ENCODE measurements around the gene RHBDL1.
"Not testable (repeated sequence)": the region's sequence is repeated elsewhere in the genome, so short reads cannot be mapped to it uniquely, and the experiment has no call there.

The RHBDL1 gene

DNA sequence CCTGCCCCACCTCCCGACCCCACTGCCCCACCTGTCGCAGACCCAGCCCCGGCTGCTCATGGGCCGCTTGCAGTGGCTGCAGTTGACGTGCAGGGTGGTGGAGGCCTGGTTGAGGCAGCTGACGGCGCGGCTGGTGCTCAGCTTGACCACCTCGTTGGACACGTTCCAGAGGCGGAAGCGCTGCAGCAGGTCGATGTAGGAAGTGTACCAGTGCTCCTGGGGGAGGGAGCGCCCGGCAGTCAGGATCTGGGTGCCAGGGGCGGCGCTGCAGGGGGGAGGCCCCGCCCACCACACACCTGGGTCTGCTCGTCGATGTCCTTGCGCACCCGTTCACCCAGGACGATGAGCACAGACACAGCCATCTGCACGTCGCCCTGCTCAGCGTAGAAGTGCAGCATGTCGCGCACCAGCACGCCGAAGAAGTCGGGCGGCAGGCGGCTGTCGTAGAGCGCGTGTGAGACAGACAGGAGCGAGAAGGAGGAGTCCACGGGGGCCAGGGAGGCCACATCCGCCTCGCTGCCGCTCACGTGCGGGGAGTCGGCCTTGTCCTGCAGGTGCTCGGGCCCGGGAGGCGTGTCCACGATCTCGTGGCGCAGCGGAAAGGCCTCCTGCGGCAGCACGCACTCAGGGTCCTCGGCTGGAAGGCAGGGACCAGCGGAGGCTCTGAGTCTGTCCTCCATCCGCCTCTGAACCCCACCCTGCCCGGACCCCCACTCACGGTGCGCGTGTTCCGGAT is 9.7 kb downstream of the RHBDL1 start:
- no peak for DNase-seq (ENCODE audit: low read depth in 2 of 2, low spot score in 1 of 2)

DNA sequence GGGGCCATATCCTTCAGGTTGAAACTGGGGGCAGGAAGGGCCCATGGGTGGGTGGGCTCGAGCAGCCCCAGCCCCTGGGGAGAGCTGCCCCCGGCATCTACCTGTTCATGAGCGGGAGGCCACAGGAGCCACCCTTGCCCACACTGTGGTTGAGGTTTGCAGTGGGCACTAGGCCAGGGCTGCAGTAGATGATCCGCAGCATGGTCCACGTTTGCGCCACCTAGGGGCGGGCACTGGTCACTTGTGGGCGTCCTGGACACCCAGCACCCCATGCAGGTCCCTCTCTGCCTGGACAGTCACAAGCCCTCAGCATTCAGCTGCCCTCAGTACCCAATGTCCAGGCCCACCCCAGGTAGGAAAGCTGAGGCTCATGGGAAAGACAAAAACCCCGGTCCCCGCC is 10.5 kb downstream of the RHBDL1 start:
- no peak for DNase-seq (ENCODE audit: low read depth in 2 of 2, low spot score in 1 of 2)

DNA sequence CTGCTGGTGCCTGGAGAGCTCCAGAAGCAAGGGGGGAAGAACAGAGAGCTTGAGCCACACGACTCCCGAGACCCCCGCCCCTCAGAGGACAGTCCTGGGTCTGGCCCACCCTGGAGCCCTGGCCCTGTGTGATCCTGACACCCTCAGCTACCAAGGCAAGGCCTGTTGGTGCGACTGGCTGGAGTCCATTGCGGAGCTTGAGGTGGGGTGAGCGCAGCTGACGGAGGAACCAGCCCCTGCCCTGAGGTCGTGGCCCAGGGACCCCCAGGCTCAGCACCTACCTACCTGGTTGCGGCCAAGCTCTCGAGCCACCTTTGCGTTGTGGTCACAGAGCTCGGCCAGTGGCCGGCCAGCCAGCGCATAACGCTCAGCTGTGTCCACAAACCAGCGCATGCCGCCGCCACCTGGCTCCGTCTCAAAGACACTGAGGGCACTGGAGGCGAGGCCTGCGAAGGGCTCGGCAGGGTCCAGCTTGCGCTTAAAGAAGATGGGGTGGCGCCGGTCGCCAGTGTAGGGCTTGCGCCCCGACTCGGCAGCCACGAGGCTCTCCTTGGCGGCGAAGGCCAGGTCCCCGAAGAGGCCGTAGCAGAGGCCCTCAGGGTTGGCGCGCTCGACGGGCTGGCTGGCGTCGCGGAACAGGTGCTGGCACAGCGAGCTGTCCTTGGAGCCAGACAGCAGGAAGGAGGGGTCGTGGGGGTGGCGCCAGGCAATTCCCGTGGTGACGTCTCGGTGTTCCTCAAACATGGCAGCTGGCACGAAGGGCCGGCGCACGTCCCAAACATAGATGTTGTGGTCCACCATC is 11.2 kb downstream of the RHBDL1 start:
- no peak for DNase-seq (ENCODE audit: low read depth in 2 of 2, low spot score in 1 of 2)

DNA sequence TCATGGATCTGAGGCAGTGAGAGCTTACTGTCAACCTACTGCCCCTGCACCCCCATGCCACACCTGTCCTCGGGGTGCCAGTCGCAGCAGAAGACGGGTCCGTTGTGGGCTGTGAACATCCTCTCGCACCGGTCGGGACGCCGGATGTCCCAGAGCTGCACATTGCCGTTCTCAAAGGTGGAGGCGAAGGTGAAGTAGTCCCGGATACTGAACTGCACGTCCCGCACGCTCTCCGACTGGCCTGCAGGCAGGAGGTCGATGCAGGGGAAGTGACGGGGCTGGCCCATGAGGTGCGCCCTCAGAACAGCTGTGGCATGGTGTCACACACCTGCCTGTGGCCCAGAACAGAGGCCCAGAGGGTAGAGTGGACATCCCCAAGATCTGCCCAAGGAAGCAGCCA is 12.0 kb downstream of the RHBDL1 start:
- DNase-seq (ENCODE audit: low read depth in 2 of 2, low spot score in 1 of 2), result no peak

DNA sequence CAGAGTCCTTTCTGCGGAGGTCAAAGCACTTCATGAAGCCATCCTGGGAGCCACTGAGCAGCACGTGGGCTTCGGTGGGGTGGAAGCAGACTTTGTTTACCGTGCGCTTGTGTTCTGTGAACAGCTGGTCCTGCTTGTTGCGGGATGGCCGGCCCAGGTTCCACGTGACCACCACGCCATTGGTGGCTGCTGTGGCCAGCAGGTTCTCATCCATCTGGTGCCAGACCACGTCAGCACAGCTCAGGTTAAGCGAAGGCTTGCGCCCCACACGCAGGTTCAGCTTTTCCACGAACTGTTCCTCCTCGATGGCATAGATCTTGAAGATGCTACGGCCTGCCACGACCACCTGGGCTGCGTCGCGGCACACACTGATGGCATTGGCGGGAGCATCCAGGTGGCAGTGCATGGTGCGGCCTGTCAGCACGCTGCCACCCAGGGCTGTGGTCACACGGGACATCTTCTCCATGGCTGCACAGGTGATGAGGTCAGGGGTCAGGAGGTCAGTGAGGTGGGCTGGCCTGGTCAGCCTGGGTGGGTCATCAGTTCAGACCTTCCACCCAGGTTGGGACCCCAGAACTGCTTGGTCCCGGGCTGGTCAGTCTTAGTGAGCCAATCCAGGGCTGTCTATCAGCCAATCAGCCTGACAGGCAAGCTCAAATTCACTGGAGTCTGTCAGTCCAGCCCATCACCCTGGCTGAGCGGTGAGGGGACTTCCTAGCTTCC is 13.9 kb downstream of the RHBDL1 start:
- no peak for DNase-seq (ENCODE audit: low read depth in 2 of 2, low spot score in 1 of 2)

DNA sequence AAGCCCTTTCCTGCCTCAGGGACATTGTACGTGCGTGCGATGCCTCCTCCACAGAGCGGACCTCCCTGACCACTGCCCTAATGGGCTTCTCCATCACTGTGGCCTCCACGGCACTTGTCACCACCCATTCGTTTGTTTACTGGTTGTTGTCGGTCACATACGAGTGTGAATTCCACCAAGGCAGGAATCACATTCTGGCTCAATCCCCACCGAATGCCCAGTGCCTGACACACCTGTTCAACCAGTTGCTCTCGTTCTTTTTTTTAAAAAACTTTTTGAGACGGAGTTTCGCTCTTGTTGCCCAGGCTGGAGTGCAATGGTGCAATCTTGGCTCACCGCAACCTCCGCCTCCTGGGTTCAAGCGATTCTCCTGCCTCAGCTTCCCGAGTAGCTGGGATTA is 15.8 kb downstream of the RHBDL1 start:
- not testable (repeated sequence) for DNase-seq (ENCODE audit: low read depth in 2 of 2, low spot score in 1 of 2)

DNA sequence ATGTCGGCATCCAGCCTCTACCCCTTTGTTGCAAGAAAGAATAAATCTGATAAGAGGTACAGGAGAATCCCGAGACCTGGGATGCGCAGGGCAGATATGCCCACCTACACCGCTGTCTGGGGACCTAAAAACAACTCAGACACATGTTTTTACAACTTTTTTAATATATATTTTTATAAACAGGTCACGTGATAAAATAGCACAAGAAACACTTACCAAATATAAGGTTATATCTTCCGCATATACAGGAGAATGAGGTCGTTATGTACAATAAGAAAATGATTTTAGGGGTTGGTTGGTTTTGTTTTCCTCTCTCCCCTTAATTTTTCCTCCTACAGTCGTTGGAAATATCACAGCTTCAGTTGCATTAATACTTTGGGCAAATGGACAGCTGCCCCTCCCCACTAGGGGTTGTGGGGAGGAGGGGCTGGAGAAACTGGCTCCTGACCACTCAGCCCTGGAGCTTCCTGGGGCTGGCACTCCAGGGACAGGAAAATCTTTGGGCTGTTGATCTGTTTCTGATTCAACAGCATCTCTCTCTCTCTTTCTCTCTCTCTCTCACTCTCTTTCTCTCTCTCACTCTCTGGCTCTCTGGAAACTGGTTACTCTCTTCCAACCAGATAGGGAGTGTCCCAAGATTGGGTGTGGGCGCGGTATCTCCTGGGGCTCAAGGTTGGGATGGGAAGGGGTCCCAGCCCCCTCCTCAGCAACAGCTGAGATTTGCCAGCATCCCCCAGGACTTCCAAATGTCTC is 17.1 kb downstream of the RHBDL1 start:
- DNase-seq (ENCODE audit: low read depth in 2 of 2, low spot score in 1 of 2), result no peak

DNA sequence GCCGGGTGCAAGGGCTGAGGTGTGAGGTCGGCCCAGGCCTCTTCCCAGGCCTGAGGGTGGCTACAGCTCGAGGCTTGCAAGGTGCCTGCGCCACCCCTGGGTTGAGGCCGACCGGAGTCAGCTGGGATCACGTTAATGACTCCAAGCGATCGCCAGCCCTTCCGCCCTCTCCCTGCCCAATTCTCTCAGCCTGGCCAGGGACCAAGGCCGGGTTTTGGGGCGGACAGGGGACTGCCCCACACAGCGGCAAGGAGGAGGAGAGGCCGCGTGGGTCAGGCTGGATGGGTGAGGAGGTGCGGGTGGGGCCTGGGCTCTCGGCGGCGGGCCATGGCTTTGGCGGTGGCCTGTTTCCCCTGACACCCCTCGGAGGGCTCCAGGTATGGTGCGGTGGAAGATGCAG is 17.9 kb downstream of the RHBDL1 start:
- no peak for DNase-seq (ENCODE audit: low read depth in 2 of 2, low spot score in 1 of 2)

DNA sequence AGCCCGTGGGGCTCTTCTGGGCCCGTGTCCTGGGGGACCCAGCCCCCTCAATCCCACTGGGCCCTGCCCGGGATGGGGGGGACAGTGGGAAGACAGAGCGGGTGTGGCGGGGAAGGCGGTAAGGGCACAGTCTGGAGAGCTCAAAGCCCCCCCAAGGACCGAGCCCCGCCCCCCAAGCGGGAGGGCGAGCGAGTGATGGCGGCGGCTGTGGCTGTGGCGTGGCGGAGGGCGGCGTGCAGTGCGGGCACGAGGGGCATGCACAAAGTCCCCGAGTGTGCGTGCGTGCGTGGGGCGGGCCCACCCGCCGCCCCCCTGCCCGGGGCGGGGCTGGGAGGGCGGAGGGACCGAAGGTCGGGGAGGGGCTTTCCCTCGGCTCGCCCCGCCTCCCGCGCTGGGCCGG is 18.3 kb downstream of the RHBDL1 start:
- DNase-seq (ENCODE audit: low read depth in 2 of 2, low spot score in 1 of 2), result peak in 1 of 2 donors; percentile 29

DNA sequence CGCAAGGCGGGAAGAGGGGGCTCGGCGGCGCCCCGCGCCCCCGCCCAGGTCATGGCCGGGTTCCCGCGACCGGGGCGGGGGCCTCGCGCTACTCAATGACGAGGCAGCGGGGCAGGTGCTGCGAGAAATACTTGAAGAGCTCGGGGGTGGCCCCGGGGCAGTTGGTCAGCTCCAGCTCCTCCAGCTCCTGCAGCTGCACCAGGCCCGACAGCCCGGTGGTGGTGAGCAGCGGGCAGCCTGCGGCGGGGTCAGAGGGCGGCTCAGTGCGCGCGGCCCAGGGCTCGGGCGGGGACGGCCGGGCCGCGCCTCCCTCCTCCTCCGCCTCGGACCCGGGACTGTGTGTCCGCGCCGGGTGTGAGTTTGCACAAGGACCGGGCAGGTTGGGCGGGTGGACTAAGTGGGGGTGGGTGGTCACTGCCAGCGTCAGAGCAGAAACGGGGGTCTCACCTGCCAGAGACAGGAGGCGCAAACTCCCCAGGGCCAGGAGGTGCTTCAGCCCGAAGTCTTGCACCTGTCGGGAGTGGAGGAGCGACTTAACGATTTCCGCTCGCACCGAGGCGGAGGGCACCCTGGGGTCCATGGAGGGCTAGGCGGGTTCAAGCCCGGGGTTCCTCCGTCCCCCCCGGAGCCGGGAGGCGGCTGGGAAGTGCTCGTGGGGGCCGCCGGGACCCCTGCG is 18.9 kb downstream of the RHBDL1 start:
- DNase-seq (ENCODE audit: low read depth in 2 of 2, low spot score in 1 of 2), result no peak

DNA sequence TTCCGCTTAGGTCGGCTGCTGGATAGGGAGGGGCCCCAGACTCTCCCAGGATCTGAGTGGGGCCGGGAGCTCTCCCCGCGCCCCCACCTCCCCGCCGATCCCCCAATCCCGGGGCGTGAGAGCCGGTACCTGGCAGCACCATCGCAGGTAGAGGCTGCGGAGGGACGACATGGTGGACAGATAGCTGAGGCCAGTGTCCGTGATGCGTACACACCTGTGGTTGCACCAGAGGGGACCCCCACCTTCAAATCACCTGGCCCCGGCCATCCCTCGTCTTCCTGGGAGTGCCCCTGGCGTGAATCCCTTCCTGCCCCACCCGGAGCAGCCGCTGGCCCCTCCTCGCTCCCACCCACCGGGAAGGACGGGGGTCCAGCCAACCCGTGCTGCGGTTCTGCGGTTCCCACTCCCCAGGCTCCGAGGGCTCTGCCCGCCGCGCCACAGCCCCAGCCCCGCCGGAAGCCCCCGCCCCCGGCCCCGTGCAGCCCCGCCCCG is 19.4 kb downstream of the RHBDL1 start:
- DNase-seq (ENCODE audit: low read depth in 2 of 2, low spot score in 1 of 2), result no peak

DNA sequence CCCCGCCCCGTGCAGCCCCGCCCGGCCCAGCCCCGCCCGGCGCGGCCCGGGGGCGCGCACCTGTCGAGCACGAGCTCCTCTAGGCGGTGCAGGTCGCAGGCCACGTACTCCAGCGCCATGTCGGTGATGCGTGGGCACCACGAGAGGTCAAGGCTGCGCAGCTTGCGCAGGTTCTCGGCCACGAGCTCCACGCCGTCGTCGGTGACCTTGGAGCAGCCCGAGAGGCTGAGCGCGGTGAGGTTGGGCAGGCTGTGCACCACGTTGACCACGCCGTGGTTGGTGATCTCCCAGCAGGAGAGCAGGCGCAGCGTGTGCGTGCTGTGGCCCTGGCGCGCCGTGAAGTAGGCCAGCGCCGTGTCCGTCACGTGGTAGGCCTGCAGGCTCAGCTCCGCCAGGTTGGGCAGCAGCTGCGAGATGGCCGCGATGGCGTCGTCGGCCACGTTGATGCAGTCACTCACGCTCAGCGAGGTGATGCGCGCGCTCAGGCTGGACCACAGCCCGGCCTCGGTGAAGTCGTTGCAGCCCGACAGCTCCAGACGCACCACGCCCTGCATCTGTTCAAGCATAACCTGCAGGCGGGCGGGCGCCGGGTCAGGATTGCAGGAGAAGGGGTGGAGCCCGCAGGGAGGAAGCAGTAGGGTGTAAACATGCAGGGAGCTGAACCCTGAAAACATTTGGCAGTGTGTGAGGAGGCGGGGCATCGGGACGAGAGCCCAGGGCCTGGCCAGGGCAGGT is 20.1 kb downstream of the RHBDL1 start:
- DNase-seq (ENCODE audit: low read depth in 2 of 2, low spot score in 1 of 2), result peak in 1 of 2 donors; percentile 43

DNA sequence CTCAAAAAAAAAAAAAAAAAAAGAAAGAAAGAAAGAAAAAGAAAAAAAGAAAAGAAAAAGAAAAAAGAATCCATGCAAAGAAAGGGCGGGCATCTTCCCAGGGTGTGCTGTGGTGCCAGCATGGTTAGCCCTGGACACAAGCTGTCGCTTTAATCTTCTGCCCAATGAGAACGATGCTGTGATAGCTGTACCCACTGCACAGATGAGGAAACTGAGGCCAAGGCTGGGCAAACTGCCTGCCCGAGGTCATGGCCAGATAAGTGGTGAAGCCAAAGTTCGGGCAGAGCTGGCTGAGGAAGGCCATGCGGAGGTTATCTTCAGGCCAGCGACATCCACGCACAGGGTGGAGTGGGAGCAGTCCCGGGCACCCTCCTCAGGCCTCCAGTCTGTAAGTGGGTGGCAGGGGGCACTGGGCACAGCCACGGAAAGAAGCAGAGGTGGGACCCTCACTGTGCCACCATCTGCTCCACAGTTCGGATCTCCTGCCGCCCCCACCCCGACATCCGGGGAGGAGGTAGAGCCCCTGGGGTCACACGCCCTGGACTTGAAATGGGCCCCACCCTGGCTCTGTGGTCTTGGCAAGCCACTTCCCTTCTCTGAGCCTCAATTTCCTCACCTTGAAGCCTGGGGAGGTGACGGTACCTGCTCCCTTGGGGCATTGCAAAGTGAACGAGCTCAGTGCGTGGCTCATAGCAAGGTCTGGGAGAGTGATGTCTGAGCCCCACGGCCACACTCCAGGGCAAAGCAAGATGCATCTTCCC is 23.6 kb downstream of the RHBDL1 start:
- no peak for DNase-seq (ENCODE audit: low read depth in 2 of 2, low spot score in 1 of 2)

DNA sequence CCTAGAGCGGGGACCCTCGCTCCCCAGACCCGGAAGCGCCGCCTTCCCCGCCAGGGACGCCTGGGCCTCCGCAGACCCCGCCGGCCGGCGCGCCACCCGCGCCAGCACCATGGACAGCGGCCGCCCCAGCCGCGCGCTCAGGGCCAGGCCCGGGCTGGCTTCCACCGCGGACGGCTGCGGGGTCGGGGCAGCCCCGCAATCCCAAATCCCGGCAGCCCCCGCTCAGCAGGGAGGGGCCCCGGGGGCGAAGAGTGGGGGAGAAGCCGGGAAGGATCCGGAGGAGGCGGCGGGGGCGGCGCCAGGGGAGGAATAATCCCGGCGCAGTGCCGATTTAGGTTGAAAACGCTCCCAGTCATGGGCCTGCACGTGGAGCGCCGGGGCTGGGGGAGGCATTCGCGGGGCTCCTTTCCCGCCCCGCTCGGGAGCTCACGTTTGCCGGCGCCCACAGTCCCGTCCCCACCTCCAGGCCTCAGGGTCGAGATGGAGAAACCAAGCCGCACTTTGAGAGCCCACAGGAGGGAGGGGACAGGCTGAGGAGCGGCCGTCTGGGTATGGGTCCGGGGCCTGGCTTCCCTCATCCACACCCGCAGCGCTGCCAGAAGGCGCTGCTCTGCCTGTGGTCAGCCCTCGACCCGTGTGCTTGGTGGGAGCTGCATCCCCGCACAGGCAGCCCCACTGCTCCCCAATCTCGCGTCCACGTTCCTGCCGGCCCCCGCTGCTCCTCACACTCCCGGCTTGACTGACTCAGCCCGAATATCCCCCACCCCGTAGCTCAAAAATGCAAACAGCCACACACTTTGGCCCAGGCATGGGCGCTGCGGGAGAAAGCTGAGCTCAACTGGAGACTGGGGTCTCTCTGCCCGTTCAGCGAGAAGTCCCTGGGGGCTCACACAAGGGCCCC is 25.5 kb downstream of the RHBDL1 start:
- DNase-seq (ENCODE audit: low read depth in 2 of 2, low spot score in 1 of 2), result no peak

DNA sequence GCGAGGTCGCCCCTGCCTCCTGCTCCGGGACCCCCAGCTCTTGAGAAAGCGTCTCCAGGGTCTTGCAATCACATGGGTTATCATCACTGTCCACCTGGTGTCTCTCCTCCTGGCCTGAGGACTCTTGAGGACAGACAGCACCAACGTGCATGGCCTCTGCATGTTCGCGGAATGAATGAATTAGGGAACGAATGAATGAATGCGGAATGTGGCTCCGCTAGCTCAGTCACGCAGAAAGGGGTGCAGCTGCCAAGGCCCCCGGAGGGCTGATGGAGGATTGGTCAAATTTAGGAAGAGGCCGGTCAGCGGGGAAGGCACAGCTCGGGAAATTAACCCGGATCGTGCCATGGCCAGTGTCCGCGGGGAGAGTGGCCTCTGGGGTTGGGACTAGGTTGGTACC is 26.9 kb downstream of the RHBDL1 start:
- no peak for DNase-seq (ENCODE audit: low read depth in 2 of 2, low spot score in 1 of 2)

DNA sequence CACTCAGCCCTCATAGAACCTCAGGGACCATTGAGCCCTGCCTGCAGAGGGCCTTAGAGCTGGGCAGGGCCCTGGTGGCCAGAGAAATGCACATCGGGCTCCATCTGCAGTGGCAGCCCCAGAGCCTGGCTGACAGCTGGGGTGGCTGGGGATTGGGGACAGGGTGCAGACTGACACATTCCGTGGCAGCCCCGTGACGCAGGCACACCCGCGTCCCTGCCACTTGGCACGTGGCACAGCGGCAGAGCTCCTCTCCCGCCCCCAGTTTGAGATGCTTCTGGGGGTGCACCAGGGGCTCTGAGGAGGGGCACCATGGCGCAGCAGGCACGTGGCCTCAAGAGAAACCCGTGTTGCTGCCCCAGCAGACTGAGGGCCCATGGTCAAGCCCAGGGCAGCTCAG is 27.9 kb downstream of the RHBDL1 start:
- DNase-seq (ENCODE audit: low read depth in 2 of 2, low spot score in 1 of 2), result no peak

DNA sequence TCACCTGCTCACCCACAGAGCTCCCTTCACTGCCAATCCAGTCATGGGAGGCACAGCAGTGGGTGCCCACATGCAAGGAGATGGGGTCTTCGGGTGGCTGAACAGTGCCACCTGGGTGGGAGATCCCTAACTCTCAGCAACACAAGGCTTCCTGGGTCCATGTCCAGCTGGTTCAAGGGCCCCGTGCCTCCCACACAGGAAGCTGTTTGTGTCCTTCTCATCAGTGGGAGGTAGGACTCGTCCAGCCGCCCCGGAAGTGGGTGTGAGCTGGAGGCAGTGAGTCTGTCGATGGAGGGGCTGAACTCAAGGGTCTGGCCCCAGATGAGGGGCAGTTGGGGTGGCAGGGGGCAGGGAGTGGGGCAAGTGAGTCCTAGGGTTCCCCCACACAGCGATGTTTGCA is 28.6 kb downstream of the RHBDL1 start:
- DNase-seq (ENCODE audit: low read depth in 2 of 2, low spot score in 1 of 2), result no peak

All from stimulated activated CD8-positive, alpha-beta memory T cell treated with anti-CD3 and anti-CD28 coated beads, Interleukin-4, amount 100 ng/mL, for 4 hours (primary cell).